H1 (cell line): ENCODE data around the gene MDFIC2. TPM values are rescaled to one million over a fixed set of nuclear protein-coding genes. Genes with fewer than 3 reads are reported as not detected.

Source experiments
- CTCF ChIA-PET: fragments of 300-600 bp; sonication (Branson Sonifier 250); formaldehyde crosslinking; loops from one replicate; lab custom pipeline; 2021; ENCODE audit not compliant: partially characterized antibody; lab: Charles Lee
- POLR2A ChIA-PET: fragments of 300-600 bp; sonication (Branson Sonifier 250); formaldehyde crosslinking; loops from one replicate; lab custom pipeline; 2021; ENCODE audit warnings: inconsistent platforms; ENCODE audit not compliant: partially characterized antibody; lab: Charles Lee
- DNase-seq, 2 experiments: peaks; one replicate each; pipeline versions ENCODE4 v3.0.0 to v3.0.0-alpha.2; 2010 to 2022; ENCODE audit warnings: low spot score in 2 of 2, low read depth in 1 of 2, mixed read lengths in 1 of 2
- FAIRE-seq: peaks from 2 replicates; lab custom pipeline; 2011; peaks lifted over from hg19 to GRCh38; lab: Jason Lieb, UNC
- H2AFZ ChIP-seq: 2 replicates; pipeline ENCODE4 v1.8.1; 2012; ENCODE audit warnings: low read length, inconsistent platforms
- H2AK5ac ChIP-seq: 2 replicates; pipeline ENCODE4 v1.6.1; 2013; ENCODE audit warnings: low read depth, low read length
- H2BK120ac ChIP-seq: replicated peaks from 2 replicates; pipeline ENCODE3; 2013; ENCODE audit warnings: low read depth, low read length, inconsistent platforms
- H2BK12ac ChIP-seq: 2 replicates; pipeline ENCODE4 v1.6.1; 2013; ENCODE audit warnings: low read depth, low read length
- H2BK15ac ChIP-seq: 2 replicates; pipeline ENCODE4 v1.6.1; 2013; ENCODE audit warnings: low read length
- H2BK20ac ChIP-seq: 2 replicates; pipeline ENCODE4 v1.6.1; 2013; ENCODE audit warnings: low read length
- H2BK5ac ChIP-seq: 2 replicates; pipeline ENCODE4 v1.6.1; 2013; ENCODE audit warnings: low read depth, low read length
- H3K14ac ChIP-seq: 2 replicates; pipeline ENCODE4 v1.6.1; 2013; ENCODE audit warnings: inconsistent platforms; ENCODE audit not compliant: insufficient read length
- H3K18ac ChIP-seq: 2 replicates; pipeline ENCODE4 v1.6.1; 2013; ENCODE audit warnings: low read length; ENCODE audit errors: extremely low read depth
- H3K23ac ChIP-seq: 2 replicates; pipeline ENCODE4 v1.6.1; 2013; ENCODE audit warnings: inconsistent platforms; ENCODE audit not compliant: insufficient read length
- H3K23me2 ChIP-seq: 2 replicates; pipeline ENCODE4 v1.6.1; 2013; ENCODE audit warnings: low read depth, low read length
- H3K27ac ChIP-seq: 2 replicates; pipeline ENCODE4 v1.6.1; 2011; ENCODE audit warnings: low read depth, low read length, inconsistent platforms
- H3K27me3 ChIP-seq, 4 experiments: replicated peaks in 1 of 4; 1 replicate in 1 of 4; 2 replicates in 3 of 4; pipeline versions ENCODE4 v1.6.1 to v1.8.1; 2011 to 2013; ENCODE audit warnings: low read length in 3 of 4, mild to moderate bottlenecking in 3 of 4, inconsistent platforms in 2 of 4, mixed read lengths in 2 of 4, moderate library complexity in 1 of 4; ENCODE audit not compliant: control insufficient read depth in 3 of 4, insufficient read depth in 3 of 4; ENCODE audit errors: extremely low read depth in 1 of 4
- H3K36me3 ChIP-seq, 4 experiments: 2 replicates each; pipeline versions ENCODE4 v1.6.1 to v1.8.1; 2011 to 2013; ENCODE audit warnings: mild to moderate bottlenecking in 4 of 4, low read length in 3 of 4, moderate library complexity in 2 of 4, control low read depth in 1 of 4, inconsistent platforms in 1 of 4; ENCODE audit not compliant: insufficient read depth in 4 of 4, control insufficient read depth in 2 of 4
- H3K4ac ChIP-seq: replicated peaks from 2 replicates; pipeline ENCODE3; 2013; ENCODE audit warnings: low read length, low read depth, mixed read lengths, inconsistent platforms; ENCODE audit not compliant: insufficient read length
- H3K4me1 ChIP-seq, 4 experiments: replicated peaks in 1 of 4; 1 replicate in 1 of 4; 2 replicates in 3 of 4; pipeline versions ENCODE4 v1.6.1 to v1.8.1; 2011 to 2013; ENCODE audit warnings: low read length in 3 of 4, inconsistent platforms in 2 of 4, mixed read lengths in 1 of 4; ENCODE audit not compliant: insufficient read depth in 4 of 4, control insufficient read depth in 3 of 4
- H3K4me2 ChIP-seq, 2 experiments: 2 replicates each; pipeline versions ENCODE4 v1.6.1 to v1.8.1; 2011 to 2013; ENCODE audit warnings: low read depth in 2 of 2, low read length in 2 of 2, control low read depth in 1 of 2, inconsistent platforms in 1 of 2, mild to moderate bottlenecking in 1 of 2; ENCODE audit not compliant: insufficient read depth in 1 of 2
- H3K4me3 ChIP-seq, 4 experiments: fragments of 200-600, 300-600 bp in 1 of 4; sonication (generic), shearing (Covaris generic), sonication (Bioruptor Twin) in 1 of 4; 2 replicates each; pipeline versions ENCODE4 v1.5.1 to v1.8.1; 2011 to 2016; ENCODE audit warnings: low read length in 4 of 4, low read depth in 3 of 4, control low read depth in 2 of 4, inconsistent platforms in 2 of 4, mild to moderate bottlenecking in 2 of 4, mixed read lengths in 1 of 4, moderate library complexity in 1 of 4; ENCODE audit not compliant: insufficient read depth in 2 of 4; ENCODE audit errors: extremely low read depth in 1 of 4
- H3K56ac ChIP-seq: replicated peaks from 2 replicates; pipeline ENCODE3; 2013; ENCODE audit warnings: low read depth, mild to moderate bottlenecking, mixed read lengths, low read length, inconsistent platforms; ENCODE audit not compliant: insufficient read length
- H3K79me1 ChIP-seq: 2 replicates; pipeline ENCODE4 v1.6.1; 2013; ENCODE audit warnings: low read depth, low read length, control low read depth
- H3K79me2 ChIP-seq, 2 experiments: 2 replicates each; pipeline versions ENCODE4 v1.6.1 to v1.8.1; 2012 to 2013; ENCODE audit warnings: low read length in 2 of 2, mild to moderate bottlenecking in 2 of 2, inconsistent platforms in 1 of 2; ENCODE audit not compliant: insufficient read depth in 2 of 2, control insufficient read depth in 1 of 2
- H3K9ac ChIP-seq, 4 experiments: replicated peaks in 1 of 4; 1 replicate in 1 of 4; 2 replicates in 3 of 4; pipeline versions ENCODE4 v1.6.1 to v1.8.1; 2011 to 2013; ENCODE audit warnings: low read depth in 3 of 4, low read length in 3 of 4, control low read depth in 2 of 4, mild to moderate bottlenecking in 2 of 4, moderate library complexity in 2 of 4, inconsistent platforms in 1 of 4; ENCODE audit errors: extremely low read depth in 1 of 4
- H3K9me3 ChIP-seq, 2 experiments: 2 replicates each; pipeline versions ENCODE4 v1.6.1 to v1.8.1; 2012 to 2013; ENCODE audit warnings: mild to moderate bottlenecking in 2 of 2, moderate library complexity in 2 of 2, control low read depth in 1 of 2, inconsistent platforms in 1 of 2, low read depth in 1 of 2, low read length in 1 of 2, mixed read lengths in 1 of 2; ENCODE audit not compliant: insufficient read depth in 2 of 2
- H4K20me1 ChIP-seq, 2 experiments: replicated peaks in 1 of 2; 2 replicates each; pipeline versions ENCODE3 to v1.8.1; 2011 to 2013; ENCODE audit warnings: inconsistent platforms in 2 of 2, low read length in 2 of 2, mild to moderate bottlenecking in 1 of 2; ENCODE audit not compliant: insufficient read depth in 2 of 2, control insufficient read depth in 1 of 2
- H4K5ac ChIP-seq: 2 replicates; pipeline ENCODE4 v1.6.1; 2013; ENCODE audit warnings: low read length, low read depth, mixed read lengths, inconsistent platforms; ENCODE audit not compliant: insufficient read length
- H4K8ac ChIP-seq: 2 replicates; pipeline ENCODE4 v1.8.0; 2013; ENCODE audit warnings: mild to moderate bottlenecking, moderate library complexity, low read length, inconsistent platforms; ENCODE audit not compliant: insufficient read depth; ENCODE audit errors: extremely low read depth
- H4K91ac ChIP-seq: replicated peaks from 2 replicates; pipeline ENCODE3; 2013; ENCODE audit warnings: low read length, mixed read lengths, inconsistent platforms; ENCODE audit not compliant: insufficient read length
- CHD2 ChIP-seq: IDR thresholded peaks from 2 replicates; pipeline ENCODE4 v1.6.1; 2012; ENCODE audit warnings: low read length, improper control_type of control experiment
- KDM1A ChIP-seq: fragments of 200-600, 300-600 bp; sonication (generic); IDR thresholded peaks from 2 replicates; pipeline ENCODE4 v1.7.1; 2016; ENCODE audit warnings: mild to moderate bottlenecking, low read length, borderline replicate concordance
- KDM4A ChIP-seq: IDR thresholded peaks from one replicate; pipeline ENCODE4 v1.7.1; 2012; ENCODE audit warnings: low read depth, mild to moderate bottlenecking, moderate library complexity, low read length, inconsistent platforms; ENCODE audit not compliant: severe bottlenecking
- SP1 ChIP-seq: IDR thresholded peaks from 2 replicates; pipeline ENCODE4 v1.6.1; 2011; ENCODE audit warnings: low read depth, low read length
- WGBS, 2 experiments: shearing (Covaris generic) in 1 of 2; methylation state at CpG; one replicate each; pipeline versions ENCODE4 v1.1.6 to v1.1.7; 2013 to 2015; ENCODE audit warnings: low lambda C conversion rate in 2 of 2, mixed read lengths in 2 of 2, inconsistent platforms in 1 of 2, low coverage in 1 of 2, missing lambda C conversion rate in 1 of 2; ENCODE audit not compliant: insufficient replicate concordance in 2 of 2, insufficient coverage in 1 of 2, insufficient read length in 1 of 2; ENCODE audit errors: extremely low coverage in 1 of 2, missing lambda C conversion rate in 1 of 2; 5-methylcytosine and 5-hydroxymethylcytosine counted together
- polyA plus RNA-seq, 7 experiments: library from polyadenylated mRNA; depleted of rRNA in 3 of 7; stranded (reverse) in 5 of 7; unstranded in 2 of 7; fragments of >200 nt in 5 of 7; fragments of 200-250 nt in 2 of 7; gene quantifications; 1 replicate in 5 of 7; 2 replicates in 1 of 7; 4 replicates in 1 of 7; pipeline versions ENCODE4 v1.2.1 to v1.2.3, GENCODE V29; 2011 to 2013; ENCODE audit warnings: missing spikeins in 2 of 7, mixed read lengths in 2 of 7
- total RNA-seq: library from RNA; stranded (reverse); fragmentation: NEBNext Ultra II Directional; extraction: Animal tissue kit (Norgen Biotek cat#: 25700); gene quantifications from 2 replicates; pipeline ENCODE4 v1.2.1, GENCODE V29; 2021
- TF ChIP-seq, protein P1 (sequence below): IDR thresholded peaks from 2 replicates; pipeline ENCODE4 v1.6.1; 2011; ENCODE audit warnings: low read depth, mild to moderate bottlenecking, low read length; ENCODE audit not compliant: insufficient read depth

MDFIC2 gene
- total and polyA plus RNA-seq, 2 of the 8 experiments (the other 6 are each of a cell fraction or from before 2014, with no cell fraction given), result not detected

- TF ChIP-seq KDM4A (no peak), KDM1A (no peak), SP1 (no peak), CHD2 (no peak)
- TF ChIP-seq, protein P1, sequence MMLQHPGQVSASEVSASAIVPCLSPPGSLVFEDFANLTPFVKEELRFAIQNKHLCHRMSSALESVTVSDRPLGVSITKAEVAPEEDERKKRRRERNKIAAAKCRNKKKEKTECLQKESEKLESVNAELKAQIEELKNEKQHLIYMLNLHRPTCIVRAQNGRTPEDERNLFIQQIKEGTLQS, result no peak
- no peak overlapping the region for H2AK5ac ChIP-seq
- no peaks in the 10 kb centered on the region for H3K79me2 ChIP-seq
- no peak overlapping the region for H3K23ac ChIP-seq
- FAIRE-seq, result no peak
- no peak overlapping the region for H3K9ac ChIP-seq
- no peak overlapping the region for H3K4me3 ChIP-seq
- H3K9me3 ChIP-seq, result no peaks in the 10 kb centered on the region
- no peaks in the 10 kb centered on the region for H3K79me1 ChIP-seq
- no peak overlapping the region for H4K8ac ChIP-seq
- H2BK5ac ChIP-seq, result no peak overlapping the region
- H4K20me1 ChIP-seq, result no peaks in the 10 kb centered on the region
- H3K4me1 ChIP-seq, result no peaks in the 10 kb centered on the region
- H3K14ac ChIP-seq, result no peak overlapping the region
- POLR2A ChIA-PET, result interaction anchor here (0.7 kb wide), 1 partner anchor 10 kb away, joined by 3 read pairs; no protein-coding TSS in a partner anchor
- H2BK15ac ChIP-seq, result no peak overlapping the region
- H3K23me2 ChIP-seq, result no peaks in the 10 kb centered on the region
- H3K4me2 ChIP-seq, result no peak overlapping the region
- no peak overlapping the region for H2AFZ ChIP-seq
- no peak overlapping the region for H2BK120ac ChIP-seq
- no peak overlapping the region for H3K4ac ChIP-seq
- no peak overlapping the region for H3K18ac ChIP-seq
- CTCF ChIA-PET, result no interaction called here
- WGBS, 2 experiments, result 90 to 100% methylated on average over 1 to 4 of the region's 4 CpGs
- H3K36me3 ChIP-seq, result no peaks in the 10 kb centered on the region
- H3K27ac ChIP-seq, result no peak overlapping the region
- no peak for DNase-seq
- H2BK12ac ChIP-seq, result no peak overlapping the region
- H3K56ac ChIP-seq, result no peak overlapping the region
- no peak overlapping the region for H4K91ac ChIP-seq
- no peaks in the 10 kb centered on the region for H3K27me3 ChIP-seq
- H4K5ac ChIP-seq, result no peak overlapping the region
- no peak overlapping the region for H2BK20ac ChIP-seq
Measured at GRCh38 chr3:70176224-70176623, 136.2 kb downstream of the MDFIC2 start.
